IPS-NIHi7 (cell line): ENCODE results near the gene OLFML1.

Experiments
- DNase-seq: peaks from one replicate; pipeline ENCODE4 v3.0.0; 2012; ENCODE audit warnings: mixed read lengths; ENCODE audit errors: extremely low spot score

The OLFML1 gene

DNA sequence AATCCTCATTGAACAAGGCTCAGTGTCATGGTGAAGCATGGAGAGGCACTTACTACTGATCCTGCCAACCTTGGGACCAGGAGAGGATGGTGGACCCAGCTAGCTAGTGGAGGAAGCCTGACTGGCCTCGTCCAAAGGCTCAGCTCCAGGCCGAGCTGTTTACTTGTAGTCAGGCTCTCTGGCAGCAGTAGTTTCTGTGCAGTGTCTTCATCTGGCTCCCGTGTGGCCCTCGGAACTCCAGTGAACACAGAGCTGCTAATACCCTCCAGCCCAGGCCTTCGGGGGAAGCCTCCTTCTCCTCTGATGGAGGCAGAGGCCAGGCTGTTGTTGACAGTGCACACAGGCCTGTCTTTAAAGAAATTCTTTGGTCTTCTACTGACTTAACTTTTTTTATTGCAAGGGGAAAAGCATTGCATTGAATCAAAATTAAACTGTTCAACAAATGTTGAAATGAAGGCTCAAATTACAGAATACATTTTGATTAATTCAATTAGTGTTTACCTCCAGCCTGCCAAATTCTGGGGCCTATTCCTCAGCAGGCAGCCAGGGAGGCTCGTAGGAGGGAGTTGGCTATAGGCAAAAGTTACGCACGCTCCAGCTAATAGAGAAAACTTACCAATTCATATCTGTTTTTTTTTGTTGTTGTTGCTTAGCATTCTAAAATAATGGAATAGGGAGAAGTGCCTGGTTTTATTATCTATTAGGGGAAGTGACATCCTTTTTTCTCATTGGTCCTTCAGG is 47.3 kb downstream of the OLFML1 start:
- no peak for DNase-seq

DNA sequence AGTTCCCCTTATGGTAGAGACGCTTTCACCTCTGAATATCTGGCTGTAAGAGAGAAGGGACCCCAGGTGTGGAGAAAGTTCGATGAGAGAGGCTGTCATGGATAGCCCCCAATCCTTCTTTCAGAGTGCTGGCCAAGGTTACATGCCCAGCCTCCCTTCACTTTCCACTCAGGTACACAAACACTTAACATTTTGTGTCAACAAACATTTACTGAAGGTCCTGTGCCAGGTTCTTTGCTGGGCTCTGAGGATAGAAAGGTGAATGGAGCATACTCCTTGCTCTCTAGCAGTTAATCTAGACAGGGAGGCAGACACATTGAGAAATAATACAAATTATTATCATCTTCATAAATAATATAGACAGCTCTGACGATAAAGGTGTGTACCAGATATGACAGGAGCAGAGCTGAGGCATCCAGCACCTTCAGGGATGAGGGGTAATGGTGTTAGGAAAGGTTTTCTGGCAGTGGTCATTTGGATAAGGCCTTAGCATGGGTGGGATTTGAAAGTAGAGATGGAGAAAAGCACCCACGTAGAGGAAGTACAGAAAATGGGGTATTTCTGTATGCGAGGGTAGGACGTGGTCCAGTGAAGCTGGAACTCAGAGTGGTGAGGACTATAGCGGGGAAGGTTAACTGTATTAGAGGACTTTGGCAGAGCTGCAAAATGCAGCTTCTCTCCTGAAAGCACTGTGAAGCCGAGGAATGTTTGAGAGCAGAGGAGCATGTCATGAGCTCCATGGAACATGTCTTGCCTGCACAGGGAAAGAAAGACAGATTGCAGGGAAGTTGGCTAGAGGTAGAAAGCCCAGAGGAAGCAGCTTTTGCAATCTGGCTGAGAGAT is 48.1 kb downstream of the OLFML1 start:
- DNase-seq, result no peak

DNA sequence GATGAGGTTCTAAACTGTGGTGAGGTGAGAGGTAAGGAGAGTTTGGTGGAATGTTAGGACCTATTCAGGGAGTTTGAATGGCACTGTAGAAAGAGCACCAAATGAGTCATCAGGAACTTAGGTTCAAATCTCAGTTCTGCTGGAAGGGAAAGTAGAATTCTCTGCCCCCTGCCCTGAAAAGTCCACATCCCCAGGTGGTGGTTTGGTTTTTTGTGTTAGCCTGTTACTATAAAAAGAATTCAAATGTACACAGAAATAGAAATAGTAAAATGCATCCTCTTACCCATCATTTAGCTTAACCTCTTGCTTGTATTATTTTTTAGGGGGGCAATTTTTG is 48.7 kb downstream of the OLFML1 start:
- DNase-seq, result no peak

DNA sequence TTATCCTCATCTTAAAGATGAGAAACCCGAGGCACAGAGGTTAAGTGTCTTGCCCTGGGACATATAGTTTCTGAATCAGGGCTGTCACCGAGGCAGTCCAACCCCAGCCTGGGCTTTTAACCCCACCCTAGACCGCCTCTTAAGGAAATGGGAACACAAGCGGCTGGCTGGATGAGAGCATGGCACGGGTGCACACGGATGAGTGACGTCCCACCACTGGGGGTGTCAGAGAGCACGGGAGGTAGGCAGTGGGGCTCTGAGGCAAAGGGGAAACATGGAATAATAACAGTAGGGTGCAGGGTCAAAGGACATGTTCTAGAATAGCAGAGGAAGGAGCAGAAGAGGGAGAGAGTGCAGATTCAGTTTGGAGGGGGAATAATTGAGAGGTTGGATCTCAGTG is 50.8 kb downstream of the OLFML1 start:
- DNase-seq, result peak; percentile 72

DNA sequence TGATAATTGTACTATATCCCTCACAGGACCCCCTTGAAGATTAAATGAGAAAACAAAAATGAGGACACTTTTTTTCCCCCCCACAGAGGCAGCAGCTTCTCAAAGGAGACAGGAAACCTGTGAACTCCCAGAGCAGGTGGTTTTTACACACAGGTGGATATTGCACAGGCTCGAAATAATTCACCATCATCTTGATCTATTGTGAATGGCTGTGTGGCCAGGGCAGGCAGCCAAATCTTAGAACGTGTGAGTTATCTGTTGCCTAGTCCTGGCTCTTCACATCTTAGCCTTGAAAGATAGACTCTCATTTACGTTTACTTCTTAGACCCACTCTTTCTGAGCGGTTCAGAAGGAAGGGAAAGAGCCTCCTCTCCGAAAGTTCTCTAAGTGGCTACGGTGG is 52.0 kb downstream of the OLFML1 start:
- no peak for DNase-seq

DNA sequence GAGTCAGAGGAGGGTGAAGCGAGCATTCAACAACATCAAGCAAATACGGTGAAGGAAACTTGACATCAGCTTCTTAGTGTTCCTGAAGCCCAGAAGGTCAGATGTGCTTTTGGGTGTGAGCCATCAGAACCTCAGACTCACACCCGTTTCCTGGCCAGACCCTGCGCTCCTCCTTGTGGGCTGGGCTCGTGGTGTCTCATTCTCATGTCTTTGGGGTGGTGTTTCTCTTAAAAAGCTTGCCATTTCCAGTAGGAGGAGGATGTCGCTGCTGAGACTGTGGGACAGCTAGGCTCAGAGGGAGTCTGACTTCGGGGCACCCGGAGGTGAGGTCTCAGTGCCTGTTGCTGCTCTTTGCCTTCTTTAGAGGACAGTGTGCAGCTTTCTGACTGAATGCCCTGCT is 52.7 kb downstream of the OLFML1 start:
- DNase-seq, result no peak

DNA sequence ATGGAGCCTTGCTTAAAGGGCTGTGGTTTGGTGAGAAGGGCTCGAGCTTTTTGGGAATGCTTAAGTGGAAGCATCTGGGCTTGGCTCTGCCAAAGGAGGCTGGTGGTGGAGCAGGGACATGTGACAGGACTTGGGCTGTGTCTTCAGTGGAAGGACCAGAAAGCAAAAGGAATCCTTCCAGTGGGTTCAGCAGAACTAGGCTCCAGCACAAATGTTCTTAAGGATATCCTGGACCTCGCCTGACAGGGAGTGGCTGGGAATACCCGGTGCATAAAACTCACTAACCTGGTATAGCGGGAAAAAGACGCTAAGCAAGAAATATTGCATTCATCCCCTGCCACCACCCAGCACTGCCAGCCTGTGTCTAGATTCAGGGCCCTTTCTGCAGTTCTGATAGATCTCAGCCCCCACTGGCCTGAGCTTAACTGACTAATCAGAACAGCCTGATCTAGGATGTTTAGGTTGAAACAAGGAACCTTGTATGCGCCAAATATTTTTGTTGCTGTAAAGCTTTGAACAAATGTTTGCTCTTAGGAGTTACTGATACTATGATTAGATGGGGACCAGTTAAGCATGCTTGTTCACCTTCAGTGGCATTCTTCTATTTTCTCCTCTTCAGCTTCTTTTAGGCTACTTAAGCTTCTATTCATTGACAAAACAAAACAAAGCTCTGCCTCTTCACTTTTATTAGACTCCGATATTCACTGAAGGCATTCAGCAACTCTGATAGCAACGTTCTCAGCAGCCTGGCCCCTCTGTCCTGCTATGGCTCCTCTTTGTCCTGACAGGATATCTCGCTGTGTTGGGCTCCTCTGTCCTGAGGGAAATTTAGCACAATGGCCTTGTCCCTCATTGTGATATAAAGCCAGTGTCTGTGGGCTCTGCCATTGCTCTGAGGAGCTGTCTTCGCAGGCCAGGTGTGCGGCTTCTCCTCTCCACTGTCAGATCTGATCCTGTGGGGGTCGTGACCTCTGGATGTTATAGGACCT is 53.5 kb downstream of the OLFML1 start:
- DNase-seq, result no peak

DNA sequence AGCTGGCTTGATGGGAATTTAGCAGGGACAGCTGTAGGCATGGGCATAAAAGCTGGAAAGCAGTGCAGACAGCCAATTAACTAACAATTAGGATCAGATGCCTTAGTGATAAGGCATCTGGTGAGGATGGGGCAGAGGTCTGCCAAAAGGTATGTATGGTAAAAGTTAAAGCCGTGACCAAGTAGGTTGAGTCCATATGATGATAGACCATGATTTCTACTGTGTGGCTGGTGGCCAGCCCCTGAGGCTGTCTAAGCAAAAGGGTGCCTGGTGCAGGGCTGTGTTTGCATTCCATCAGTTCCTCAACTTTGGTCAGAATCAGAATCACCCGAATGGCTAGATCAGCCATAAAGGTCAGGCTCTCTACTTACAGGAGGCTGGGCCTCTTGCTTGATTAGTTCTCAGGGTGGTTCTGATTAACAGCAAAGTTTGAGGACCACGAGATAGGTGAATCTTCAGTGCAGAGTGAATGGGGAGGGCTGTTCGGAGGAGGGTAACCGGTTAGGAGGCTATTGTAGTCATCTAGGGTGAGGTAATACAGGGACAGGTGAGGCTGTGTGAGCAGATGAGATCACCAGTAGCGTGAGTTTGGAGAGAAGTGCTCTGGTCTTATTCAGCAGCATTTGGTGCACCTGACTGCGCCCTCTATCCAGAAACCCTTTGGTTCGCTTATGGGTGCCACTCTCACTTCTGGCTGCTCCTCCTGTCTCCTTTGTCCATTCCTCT is 55.7 kb downstream of the OLFML1 start:
- no peak for DNase-seq

DNA sequence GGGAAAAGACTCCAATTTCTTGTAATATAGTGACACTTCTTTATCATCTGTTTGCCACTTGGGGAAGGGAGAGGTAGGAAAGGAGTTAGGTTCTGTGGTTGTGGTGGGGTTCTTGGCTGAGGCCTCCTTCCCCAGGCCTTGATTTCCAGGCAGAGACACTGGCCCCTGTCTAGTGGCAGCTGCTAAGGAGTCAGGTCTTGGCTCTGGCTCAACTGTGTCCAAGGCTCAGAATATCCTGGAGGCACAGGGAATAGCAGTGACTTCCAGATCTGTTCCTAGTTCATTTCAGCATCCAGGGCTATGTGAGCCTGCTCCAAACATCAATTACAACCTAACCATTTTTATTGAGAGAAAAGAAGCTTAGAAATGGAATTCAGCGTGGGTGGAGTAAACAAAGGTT is 58.0 kb downstream of the OLFML1 start:
- no peak for DNase-seq

DNA sequence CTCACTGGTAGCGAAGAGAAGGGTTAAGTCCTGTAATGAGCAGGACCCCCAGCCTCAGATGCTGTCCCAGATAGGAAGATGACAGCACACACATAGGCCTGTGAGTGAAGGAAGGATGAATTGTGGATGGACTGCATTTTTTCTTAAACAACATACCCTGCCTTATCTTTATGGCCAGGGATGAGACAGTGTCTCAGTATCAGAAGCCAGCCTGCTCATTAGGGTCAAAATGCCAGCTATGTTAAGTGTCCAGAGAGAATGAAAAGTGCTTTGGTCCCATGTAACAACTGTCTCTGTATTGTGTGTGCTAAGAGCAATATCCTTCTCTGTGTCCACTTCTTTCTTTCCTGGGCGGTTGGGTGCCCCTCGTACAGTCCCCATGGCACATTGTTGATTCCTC is 58.7 kb downstream of the OLFML1 start:
- DNase-seq, result no peak

DNA sequence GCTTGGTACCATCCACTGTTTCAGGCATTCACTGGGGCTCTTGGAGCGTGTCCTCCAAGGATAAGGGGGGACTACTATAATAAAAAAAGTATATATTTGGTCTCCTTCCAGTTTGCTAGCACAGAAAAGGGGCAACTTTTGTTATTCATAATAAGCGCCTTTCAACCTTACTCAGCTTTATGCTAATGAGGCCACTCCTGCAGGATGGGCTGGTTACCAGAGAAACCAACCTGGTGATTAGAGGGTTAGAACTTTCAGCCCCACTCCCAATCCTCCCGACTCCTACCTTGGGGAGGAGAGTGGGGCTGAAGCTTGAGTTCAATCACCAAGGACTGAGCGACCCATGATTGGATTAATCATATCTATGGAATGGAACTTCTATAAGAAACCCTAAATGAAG is 60.3 kb downstream of the OLFML1 start:
- DNase-seq, result no peak

DNA sequence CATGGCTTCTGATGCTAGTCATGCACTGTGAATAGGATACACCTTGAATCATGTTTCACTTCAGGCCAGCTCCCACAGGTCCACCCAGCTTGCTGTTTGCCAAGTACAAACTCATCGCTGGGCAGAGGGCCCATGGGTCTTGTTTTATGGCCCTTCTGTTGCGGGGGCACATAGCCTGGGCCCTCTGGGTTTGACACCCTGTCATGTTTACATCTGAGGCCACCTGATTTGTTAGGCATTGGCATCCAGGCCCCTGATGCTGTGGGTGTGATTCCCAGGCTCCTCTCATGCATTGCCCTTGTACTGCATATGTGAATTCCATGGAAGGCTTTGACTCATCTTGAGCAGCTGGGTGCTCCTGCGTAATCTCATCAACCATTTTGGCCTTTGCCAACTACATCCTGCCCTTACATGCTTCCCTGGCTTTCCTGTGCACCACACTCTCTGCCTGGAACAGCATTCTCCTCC is 61.1 kb downstream of the OLFML1 start:
- DNase-seq, result no peak

DNA sequence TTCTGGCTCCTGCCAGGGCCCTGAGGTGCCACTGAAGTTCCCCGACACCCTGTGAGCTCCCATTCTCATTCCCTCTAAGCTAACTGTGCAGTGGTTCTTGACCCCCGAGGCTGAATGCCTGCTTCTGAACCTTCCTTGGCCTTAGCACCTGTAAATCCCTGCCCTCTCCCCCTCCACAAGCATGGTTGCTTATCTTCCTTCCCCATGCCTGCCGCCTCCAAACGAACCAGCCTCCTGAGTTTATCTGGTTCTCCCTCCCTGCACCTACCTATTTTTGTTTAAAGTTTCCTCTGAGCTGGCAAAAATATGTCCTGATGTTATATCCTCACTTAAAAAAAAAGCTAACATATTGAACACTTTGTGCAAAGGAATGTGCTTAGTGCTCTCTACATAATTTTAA is 62.4 kb downstream of the OLFML1 start:
- no peak for DNase-seq

DNA sequence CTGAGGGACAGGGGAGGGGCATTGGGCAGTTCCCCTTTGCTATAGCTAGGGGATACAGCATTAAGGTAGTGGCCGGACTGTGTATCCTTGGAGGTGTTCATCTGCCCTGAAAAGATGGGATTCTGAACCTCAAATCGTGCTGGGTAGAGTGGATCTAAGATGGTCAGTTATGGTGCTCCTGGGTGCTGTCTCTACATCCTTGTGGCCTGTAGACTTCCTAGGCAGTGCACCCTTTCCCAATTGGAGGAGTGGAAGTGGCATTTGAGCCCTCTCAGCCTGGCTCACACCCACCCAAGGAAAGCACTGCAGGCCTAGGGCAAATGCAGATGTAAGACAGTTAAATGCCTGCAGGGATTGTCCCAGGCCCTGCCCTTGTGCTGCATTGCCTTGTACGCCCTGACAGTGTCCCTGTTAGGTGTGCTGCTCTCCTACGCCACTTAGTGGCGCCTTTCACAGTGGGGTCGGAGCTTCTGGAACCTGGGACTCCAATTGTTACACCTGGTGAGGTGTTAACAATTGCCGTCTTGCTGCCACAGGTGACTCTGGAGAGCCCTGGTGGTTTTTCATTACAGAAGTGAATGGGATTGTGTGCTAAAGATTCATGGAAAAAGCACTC is 63.5 kb downstream of the OLFML1 start:
- DNase-seq, result peak; percentile 83

DNA sequence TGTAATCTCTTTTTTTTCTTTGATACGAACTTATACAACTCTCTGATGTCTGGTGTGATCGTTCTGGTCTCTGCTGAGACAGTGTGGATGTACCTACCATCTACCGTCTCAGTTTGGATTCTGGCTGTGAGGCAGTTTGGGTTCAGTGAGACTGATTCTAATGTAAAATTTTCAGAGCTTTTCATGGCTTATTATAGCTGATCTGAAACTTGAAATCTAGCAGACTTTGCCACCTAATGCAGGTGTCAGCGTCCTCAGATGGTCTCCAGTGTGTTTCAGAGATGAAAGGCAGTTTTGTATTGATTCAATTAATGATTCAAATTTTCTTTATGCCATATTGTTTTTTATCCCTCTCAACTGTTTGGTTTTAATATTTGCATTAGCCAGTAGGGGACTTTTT is 64.4 kb downstream of the OLFML1 start:
- no peak for DNase-seq

DNA sequence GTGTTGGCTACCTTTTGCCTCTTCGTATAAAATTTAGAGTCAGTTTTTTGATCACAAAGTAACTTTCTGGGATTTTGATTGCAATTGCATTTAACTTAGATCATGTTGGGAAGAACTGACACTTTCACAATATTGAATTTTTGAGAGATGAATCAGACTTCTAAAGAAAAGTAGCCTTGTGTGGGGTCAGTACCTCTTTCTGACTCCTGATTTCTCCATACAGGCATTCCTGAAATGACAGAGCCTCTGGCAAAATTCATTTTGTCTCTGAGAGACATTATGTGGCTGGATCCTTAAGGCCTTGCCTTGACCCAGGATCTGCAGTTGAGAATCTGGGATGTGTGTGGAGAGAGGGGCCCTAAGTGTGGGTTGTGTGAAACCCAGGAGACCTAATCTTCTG is 66.3 kb downstream of the OLFML1 start:
- no peak for DNase-seq

DNA sequence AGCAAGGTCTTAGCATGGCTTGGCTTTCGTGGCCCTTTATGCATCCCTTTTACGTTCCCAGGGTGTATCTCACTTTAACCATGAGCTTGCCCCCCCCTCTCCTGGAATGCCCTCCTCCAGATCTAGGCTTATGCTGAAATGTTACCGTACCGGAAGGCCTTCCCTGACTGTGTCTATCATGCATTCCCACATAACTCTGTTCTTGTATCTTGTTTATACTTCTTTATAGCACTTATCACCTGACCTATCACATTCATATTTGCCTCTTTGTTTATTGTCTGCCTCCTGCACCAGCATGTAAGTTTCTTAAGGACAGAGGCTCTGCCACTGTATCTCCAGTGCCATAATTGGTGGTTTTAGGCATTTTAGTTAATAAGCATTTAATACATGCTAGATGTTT is 67.4 kb downstream of the OLFML1 start:
- no peak for DNase-seq

DNA sequence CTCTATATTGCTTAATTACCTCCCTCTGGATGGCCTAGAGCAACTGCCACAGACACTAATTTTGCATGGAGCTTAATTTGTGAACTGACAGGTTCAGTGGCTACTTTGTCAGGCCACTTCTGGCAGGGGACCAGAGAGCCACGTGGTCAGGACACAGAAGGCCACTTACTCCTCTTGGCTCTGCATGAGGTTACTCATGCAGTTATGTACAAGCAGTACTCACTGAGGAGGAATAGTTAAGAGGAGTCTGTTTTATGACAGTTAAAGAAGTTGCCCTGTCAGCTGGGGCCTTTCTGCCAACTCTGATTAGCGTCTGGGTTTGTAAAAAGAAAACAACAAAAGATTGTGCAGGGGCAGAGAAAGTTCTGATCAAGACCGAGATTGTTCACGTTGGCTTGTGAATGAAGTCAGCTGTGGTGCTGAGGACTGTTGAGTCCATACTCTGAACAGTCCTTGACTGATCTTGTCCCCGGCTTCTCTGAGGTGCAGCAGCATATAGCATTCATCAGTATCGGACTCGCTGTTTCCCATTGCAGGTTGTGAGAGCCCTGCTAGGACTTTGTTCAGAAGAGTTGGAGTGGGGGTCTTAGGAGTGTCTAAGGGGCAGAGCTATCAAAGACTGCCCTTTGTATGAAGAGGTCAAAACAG is 69.9 kb downstream of the OLFML1 start:
- no peak for DNase-seq

DNA sequence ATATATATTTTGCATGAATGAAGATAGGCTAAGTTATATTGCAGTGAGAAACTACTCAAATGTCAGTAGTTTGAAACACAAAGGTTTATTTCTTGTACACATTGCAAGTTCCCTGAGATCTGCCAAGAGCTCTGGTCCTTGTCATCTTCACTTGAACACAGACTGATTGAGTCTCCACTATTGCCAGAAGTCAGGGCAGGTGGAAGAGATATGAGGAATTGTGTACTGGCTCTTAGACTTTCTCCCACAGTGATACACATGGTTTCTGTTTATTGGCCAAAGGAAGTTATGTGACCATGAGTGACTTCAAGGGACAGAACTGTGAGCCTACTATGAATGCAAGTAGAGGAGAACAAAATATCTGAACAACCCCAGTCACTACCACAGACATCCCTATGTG is 72.7 kb downstream of the OLFML1 start:
- no peak for DNase-seq
